HG02981 (cell line): Measurements from ENCODE around the gene SERTAD2.
A peak's percentile ranks its signal among the peaks of the same experiment; 100 is the strongest.

Experiments used
- ATAC-seq: cut with Tn5 transposase; IDR thresholded peaks from one replicate; pipeline ENCODE4 v1.9.1; 2021; ENCODE audit warnings: mild to moderate bottlenecking, moderate library complexity; ENCODE audit not compliant: unreplicated experiment

The SERTAD2 gene

GRCh38 chr2:64653109-64654062, at the start of gene SERTAD2:
Gene SERTAD2 (minus strand): TSS chr2:64653913. CDS start chr2:64636871, 17,042 bp downstream.
- peak; percentile 68 for ATAC-seq

DNA sequence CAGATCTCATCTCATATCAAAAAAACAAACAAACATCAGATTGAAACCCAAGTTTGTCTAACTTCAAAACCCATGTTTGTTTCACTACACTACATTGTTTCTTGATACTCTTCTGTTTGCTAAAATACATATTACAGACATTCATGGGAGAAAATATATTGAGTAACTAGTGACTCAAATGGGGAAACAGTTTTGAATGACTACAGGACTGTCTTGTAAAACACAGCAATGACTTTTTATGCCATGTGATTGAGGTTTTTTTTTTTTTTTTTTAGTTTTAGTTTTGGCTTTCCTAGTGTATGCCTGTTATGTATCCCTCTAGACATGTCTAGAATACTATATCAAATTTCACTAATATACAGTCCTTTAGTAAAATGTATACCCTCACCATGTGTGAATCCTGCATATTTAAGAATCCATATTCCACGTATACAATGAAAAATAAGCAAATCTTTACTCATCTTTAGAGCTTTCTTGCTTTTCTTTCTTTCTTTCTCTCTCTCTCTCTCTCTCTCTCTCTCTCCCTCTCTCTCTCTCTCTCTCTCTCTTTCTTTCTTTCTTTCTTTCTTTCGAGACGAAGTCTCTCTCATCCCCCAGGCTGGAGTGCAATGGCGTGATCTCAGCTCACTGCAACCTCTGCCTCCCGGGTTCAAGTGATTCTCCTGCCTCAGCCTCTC, 46.6 kb upstream of the SERTAD2 start:
- ATAC-seq = peak; percentile 38

GRCh38 chr2:64699712-64700111, 46.0 kb upstream of the SERTAD2 start:
- peak; percentile 31 for ATAC-seq

DNA sequence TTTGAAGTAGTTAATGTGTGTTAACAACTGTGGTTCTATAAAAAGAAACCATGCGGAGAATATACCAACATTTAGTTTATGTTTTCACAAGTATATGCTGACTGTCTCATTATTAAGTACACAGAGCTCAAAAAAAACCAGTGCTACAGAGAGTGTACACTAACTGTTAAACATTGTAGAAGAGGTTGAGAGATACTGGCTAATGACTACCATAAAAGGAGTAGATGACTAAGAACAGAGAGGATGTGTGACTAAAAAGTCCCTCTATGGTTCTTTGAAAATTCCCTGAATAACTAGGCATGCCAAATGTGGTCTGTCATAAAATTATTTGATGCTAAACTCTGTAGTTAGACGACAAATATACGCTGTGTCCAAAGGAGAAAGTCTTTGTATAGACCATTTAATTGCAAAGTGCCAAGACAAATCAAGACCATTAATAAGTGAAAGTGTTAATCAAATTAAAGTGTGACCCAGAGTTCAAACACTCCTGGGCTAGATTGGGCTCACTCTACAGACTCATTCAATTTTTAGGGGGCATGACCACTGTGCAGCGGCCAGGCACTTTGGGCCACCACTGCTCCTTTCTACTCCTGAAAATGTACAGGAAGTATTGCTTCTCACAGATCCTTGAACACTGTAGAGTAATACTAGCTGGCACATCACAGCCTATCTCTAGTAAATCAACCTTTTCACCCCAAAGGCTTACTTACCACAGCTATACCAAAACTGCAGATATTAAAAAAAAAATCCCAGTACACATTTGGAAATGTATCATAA, 45.1 kb upstream of the SERTAD2 start:
- peak; percentile 85 for ATAC-seq

- ATAC-seq = no peak
Measured at GRCh38 chr2:64698177-64698643, 44.5 kb upstream of the SERTAD2 start.

- no peak for ATAC-seq
Measured at GRCh38 chr2:64697297-64698176, 43.8 kb upstream of the SERTAD2 start.

DNA sequence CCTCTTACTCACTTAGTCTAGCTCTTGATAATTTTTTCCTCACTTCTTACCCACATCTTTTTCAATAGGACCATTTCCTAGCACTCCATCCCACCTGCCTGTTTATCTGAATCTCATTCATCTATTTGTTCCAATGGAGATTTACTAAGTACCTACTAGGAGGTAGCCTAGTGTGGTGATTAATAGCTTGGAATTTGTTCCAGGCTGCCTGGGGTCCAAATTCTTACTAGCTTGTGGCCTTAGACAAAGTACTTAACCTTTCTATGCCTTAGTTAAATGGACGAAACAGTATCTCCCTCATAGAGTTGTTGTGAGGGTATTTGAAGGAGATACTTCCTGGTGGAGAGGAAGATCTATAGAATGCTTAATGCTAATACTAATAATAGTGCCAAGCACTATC, 42.9 kb upstream of the SERTAD2 start:
- no peak for ATAC-seq

- ATAC-seq = no peak
Measured at GRCh38 chr2:64695721-64696261, 42.1 kb upstream of the SERTAD2 start.

DNA sequence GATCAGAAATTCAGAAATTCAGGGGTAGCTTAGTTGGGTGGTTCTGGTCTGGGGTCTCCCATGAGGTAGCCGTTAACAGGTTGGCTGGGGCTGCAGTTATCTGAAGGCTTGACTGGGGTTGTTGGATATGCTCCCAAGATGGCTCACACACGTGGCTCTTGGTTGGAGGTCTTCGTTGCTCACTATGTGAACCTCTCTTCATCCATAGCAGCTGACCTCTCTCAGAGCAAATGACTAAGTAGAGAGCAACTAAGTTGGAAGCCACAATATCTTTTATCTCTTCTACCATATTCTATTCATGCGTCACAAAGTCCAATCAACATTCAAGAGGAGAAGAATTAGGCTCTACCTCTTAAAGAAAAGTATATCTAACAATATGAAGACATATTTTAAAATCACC, 38.7 kb upstream of the SERTAD2 start:
- no peak for ATAC-seq

DNA sequence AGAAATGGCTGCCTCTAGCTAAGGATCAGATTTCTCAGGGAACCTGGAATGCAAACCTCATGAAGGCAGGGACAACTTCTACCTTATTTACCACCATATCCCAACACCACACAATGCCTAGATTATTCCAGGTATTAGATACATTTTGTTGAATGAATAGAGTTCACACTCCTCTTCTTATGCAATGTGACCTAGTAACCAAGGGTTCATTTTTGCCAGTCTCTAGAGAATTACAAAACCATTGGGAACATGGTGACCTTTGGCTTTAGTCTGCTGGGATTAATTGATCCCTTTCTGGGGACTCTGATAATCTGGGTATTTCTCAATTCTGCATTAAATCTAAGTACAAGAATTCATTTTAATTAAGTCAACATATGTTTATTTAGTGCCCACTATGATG, 35.2 kb upstream of the SERTAD2 start:
- no peak for ATAC-seq

DNA sequence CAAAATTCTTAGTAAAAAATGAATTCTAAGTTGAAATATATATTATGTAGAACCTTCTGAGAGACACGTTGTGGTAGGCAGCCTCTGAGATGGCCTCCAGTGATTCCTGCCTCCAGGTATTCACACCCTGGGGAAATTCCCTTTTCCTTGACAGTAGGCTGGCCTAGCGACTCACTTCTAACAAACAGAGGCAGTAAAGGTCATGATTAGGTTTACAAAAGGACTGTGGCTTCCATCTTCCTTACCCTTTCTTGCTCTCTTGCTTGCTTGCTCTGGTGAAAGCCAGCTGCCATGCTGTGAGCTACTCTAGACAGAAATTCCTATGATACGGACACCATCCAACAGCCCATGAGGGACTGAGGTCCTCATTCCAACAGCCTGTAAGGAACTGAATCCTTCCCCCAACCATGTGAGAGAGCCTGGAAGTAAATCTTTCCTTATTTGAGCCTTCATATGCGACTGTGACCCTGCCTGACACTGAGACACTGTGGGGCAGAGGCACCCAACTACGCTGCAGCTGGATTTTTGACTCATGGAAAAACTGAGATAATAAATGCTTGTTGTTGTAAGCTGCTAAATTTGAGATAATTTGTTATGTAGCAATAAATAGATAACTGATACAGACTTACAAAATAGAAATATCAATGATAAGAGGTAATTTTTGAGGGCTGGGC, 32.7 kb upstream of the SERTAD2 start:
- ATAC-seq = no peak

GRCh38 chr2:64685430-64685829, 31.7 kb upstream of the SERTAD2 start:
- ATAC-seq = no peak

- no peak for ATAC-seq
Measured at GRCh38 chr2:64683771-64684510, 30.2 kb upstream of the SERTAD2 start.

GRCh38 chr2:64681479-64681967, 27.8 kb upstream of the SERTAD2 start:
- no peak for ATAC-seq

DNA sequence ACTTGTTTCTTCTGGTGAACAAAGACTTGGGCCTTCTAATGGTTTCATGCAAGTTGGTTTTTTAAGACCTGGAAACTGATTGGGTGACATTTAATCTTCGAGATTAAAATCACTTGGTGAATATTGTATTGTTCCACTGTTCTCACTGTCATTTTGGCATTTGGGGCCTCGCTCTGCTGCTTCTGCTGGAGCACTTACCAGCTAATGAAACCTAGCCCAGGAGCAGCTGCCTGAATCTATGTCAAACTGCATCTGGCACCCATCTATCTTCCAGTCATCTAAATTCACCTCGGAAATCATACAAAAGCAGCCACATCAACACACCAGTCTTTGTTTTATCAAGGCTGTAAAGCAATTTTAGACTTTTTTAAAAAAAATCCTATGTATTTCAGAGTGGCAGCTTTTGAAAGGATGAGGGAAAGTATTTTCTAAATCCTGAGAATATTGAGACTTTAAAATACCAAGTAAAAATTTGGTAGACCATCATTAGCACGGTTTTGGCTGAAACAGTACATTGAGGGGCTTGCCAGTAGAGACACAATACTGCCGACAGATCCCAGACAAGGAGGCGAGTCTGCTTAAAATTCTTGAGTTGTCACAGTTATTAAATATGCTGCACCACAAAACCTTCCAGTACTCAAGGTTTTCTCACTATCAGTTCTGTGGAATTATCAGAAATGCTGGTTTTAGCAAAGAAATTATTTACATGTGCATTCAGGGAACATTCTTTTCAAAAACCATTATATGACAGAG, 26.1 kb upstream of the SERTAD2 start:
- no peak for ATAC-seq

GRCh38 chr2:64678771-64679590, 25.3 kb upstream of the SERTAD2 start:
- ATAC-seq = no peak

DNA sequence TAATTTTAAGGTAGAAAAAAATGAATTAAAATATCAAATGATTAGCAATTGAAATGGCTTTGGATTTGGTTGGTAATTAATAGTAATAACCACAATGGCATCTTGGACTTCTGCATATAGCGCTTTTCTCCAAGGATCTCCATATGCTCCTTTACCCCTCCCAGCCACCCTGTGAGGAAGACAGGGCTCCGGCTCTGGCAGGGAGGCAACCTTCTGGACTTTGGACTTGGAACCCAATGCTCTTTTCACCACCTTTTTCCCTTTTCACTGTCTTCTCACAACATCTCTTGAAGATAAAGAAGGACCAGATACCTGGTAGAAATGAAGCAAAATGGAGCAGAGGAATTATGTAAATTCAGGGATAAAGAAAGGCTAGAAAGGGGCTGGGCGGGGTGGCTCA, 23.8 kb upstream of the SERTAD2 start:
- no peak for ATAC-seq
